ENCODE measurements around the gene B3GAT2. TPM values are rescaled to one million over a fixed set of nuclear protein-coding genes. Genes with fewer than 3 reads are reported as not detected.

The B3GAT2 gene
- total RNA-seq, 2 donors from 2014 or later: not detected

GRCh38 chr6:70973604-70974003 lies 16.7 kb upstream of the B3GAT2 start:
- ATAC-seq: no peak
- intact Hi-C loops (cut with DNase I): no loop called here

GRCh38 chr6:70967049-70967448 lies 10.2 kb upstream of the B3GAT2 start:
- WGBS, 2 donors: 86 to 93% methylated on average over 3 of the region's 3 CpGs

More at GRCh38 chr6:70973604-70974003, 16.7 kb upstream of the B3GAT2 start:
- Histone ChIP-seq H3K27me3 (no peaks in the 10 kb centered on the region), H3K27ac (no peak overlapping the region), H3K4me3 (no peak overlapping the region), H3K9me3 (no peaks in the 10 kb centered on the region), H3K36me3 (replicated peaks in 1 of 2; ENCODE audit: insufficient read depth in 1 of 2, low read depth in 2 of 2) (no peaks in the 10 kb centered on the region), H3K4me1 (no peaks in the 10 kb centered on the region)
- 81 to 89% methylated on average over 3 of the region's 3 CpGs for WGBS, 2 donors
- TF ChIP-seq CTCF (IDR thresholded peaks at IDR 0.05) (no peak), POLR2A (IDR thresholded peaks at IDR 0.05) (no peak)
- DNase-seq: no peak

GRCh38 chr6:70957284-70957617 lies 391 bp upstream of the B3GAT2 start:
- no peak for ATAC-seq
- Histone ChIP-seq H3K4me3 (no peak overlapping the region), H3K27ac (no peak overlapping the region), H3K36me3 (replicated peaks in 1 of 2; ENCODE audit: insufficient read depth in 1 of 2, low read depth in 2 of 2) (no peaks in the 10 kb centered on the region), H3K4me1 (peaks cover 20% of the 10 kb centered on the region), H3K27me3 (no peaks in the 10 kb centered on the region), H3K9me3 (no peaks in the 10 kb centered on the region)
- intact Hi-C loops (cut with DNase I): no loop called here
- TF ChIP-seq POLR2A (IDR thresholded peaks at IDR 0.05) (no peak), CTCF (IDR thresholded peaks at IDR 0.05) (no peak)
- no peak for DNase-seq
- WGBS, 2 donors: 16 to 17% methylated on average over 17 to 19 of the region's 19 CpGs

More at GRCh38 chr6:70967049-70967448, 10.2 kb upstream of the B3GAT2 start:
- TF ChIP-seq CTCF (IDR thresholded peaks at IDR 0.05) (no peak), POLR2A (IDR thresholded peaks at IDR 0.05) (no peak)
- Histone ChIP-seq H3K27ac (no peak overlapping the region), H3K9me3 (no peaks in the 10 kb centered on the region), H3K4me1 (no peaks in the 10 kb centered on the region), H3K4me3 (no peak overlapping the region), H3K27me3 (no peaks in the 10 kb centered on the region), H3K36me3 (replicated peaks in 1 of 2; ENCODE audit: insufficient read depth in 1 of 2, low read depth in 2 of 2) (no peaks in the 10 kb centered on the region)
- ATAC-seq (no peak), DNase-seq (no peak)
- intact Hi-C loops (cut with DNase I): no loop called here

GRCh38 chr6:70956191-70956450 lies 739 bp downstream of the B3GAT2 start:
- H3K4me3 ChIP-seq: peak overlapping the region; percentile 5 to 40
- no peaks in the 10 kb centered on the region for H3K27me3 ChIP-seq
- WGBS, 2 donors: 2 to 7% methylated on average over 10 to 27 of the region's 27 CpGs
- no peak for DNase-seq
- H3K4me1 ChIP-seq: peaks cover 20% of the 10 kb centered on the region
- peak; percentile 16 for ATAC-seq
- H3K27ac ChIP-seq: no peak overlapping the region
- intact Hi-C loops (cut with DNase I): no loop called here
- no peaks in the 10 kb centered on the region for H3K9me3 ChIP-seq
- no peaks in the 10 kb centered on the region for H3K36me3 ChIP-seq (replicated peaks in 1 of 2; ENCODE audit: insufficient read depth in 1 of 2, low read depth in 2 of 2)
- TF ChIP-seq CTCF (IDR thresholded peaks at IDR 0.05): peak in 2 of 7 experiments; percentile 3 to 8
- TF ChIP-seq POLR2A (IDR thresholded peaks at IDR 0.05): no peak

GRCh38 chr6:70955441-70956190 lies 1.2 kb downstream of the B3GAT2 start:
- intact Hi-C loops (cut with DNase I): no loop called here
- H3K27me3 ChIP-seq: no peaks in the 10 kb centered on the region
- WGBS, 2 donors: 1 to 2% methylated on average over 19 to 65 of the region's 65 CpGs
- no peaks in the 10 kb centered on the region for H3K36me3 ChIP-seq (replicated peaks in 1 of 2; ENCODE audit: insufficient read depth in 1 of 2, low read depth in 2 of 2)
- peak overlapping the region; percentile 22 to 40 for H3K4me3 ChIP-seq
- H3K27ac ChIP-seq: no peak overlapping the region
- ATAC-seq: peak; percentile 95
- TF ChIP-seq CTCF (IDR thresholded peaks at IDR 0.05) (peak; percentile 74 to 97 (median 87)), POLR2A (IDR thresholded peaks at IDR 0.05) (no peak)
- H3K9me3 ChIP-seq: no peaks in the 10 kb centered on the region
- peaks cover 20% of the 10 kb centered on the region for H3K4me1 ChIP-seq
- DNase-seq: peak; percentile 87 to 93 (median 90)
